T-helper 1 cell treated with Interleukin-12 subunit alpha and Interleukin-12 subunit beta and Interleukin-4 antibody, amounts not matched to agents 30 ng/mL and 1 ng/mL, for 36 hours (primary cell): ENCODE data around the gene ZNF791. TPM values are rescaled to one million over a fixed set of nuclear protein-coding genes. Genes with fewer than 3 reads are reported as not detected.
"Not testable (repeated sequence)": the region's sequence is repeated elsewhere in the genome, so short reads cannot be mapped to it uniquely, and the experiment has no call there.

ENCODE experiments used
- intact Hi-C: fragments of 100-400 bp; cut with micrococcal nuclease; formaldehyde crosslinking; loops from one replicate; pipeline ENCODE4 v1.15.1; 2024
- total RNA-seq: library from RNA; stranded (reverse); gene quantifications from 2 replicates; pipeline ENCODE4 v1.2.3, GENCODE V29; 2022

ZNF791 gene
- total RNA-seq, 1 donor from 2014 or later, result 34.3 TPM

- intact Hi-C loops, result no loop called here
Observed at GRCh38 chr19:12628040-12629022, 17.6 kb downstream of the ZNF791 start.

GRCh38 chr19:12629215-12629614 lies 18.5 kb downstream of the ZNF791 start:
- intact Hi-C loops, result no loop called here

GRCh38 chr19:12636631-12637030 lies 25.9 kb downstream of the ZNF791 start:
- intact Hi-C loops, result no loop called here

- intact Hi-C loops, result no loop called here
Observed at GRCh38 chr19:12638611-12639182, 28.0 kb downstream of the ZNF791 start.

- intact Hi-C loops, result loop anchor here (1.0 kb wide), 4 partner anchors 30 to 76 kb away; partner anchors contain the start of genes ZNF490 and ZNF791
Observed at GRCh38 chr19:12639901-12640613, 29.3 kb downstream of the ZNF791 start.

- intact Hi-C loops, result no loop called here
Observed at GRCh38 chr19:12641456-12641855, 30.7 kb downstream of the ZNF791 start.

GRCh38 chr19:12642506-12642905 lies 31.8 kb downstream of the ZNF791 start:
- intact Hi-C loops, result no loop called here

GRCh38 chr19:12643716-12644115 lies 33.0 kb downstream of the ZNF791 start:
- intact Hi-C loops, result not testable (repeated sequence)

GRCh38 chr19:12646551-12646950 lies 35.8 kb downstream of the ZNF791 start:
- intact Hi-C loops, result no loop called here

GRCh38 chr19:12647047-12647446 lies 36.3 kb downstream of the ZNF791 start:
- intact Hi-C loops, result no loop called here

- intact Hi-C loops, result no loop called here
Observed at GRCh38 chr19:12647490-12648071, 36.9 kb downstream of the ZNF791 start.

GRCh38 chr19:12648088-12648487 lies 37.4 kb downstream of the ZNF791 start:
- intact Hi-C loops, result no loop called here

- intact Hi-C loops, result no loop called here
Observed at GRCh38 chr19:12649941-12650340, 39.2 kb downstream of the ZNF791 start.

GRCh38 chr19:12652219-12652618 lies 41.5 kb downstream of the ZNF791 start:
- intact Hi-C loops, result no loop called here

GRCh38 chr19:12655546-12655945 lies 44.8 kb downstream of the ZNF791 start:
- intact Hi-C loops, result no loop called here

- intact Hi-C loops, result no loop called here
Observed at GRCh38 chr19:12656899-12657571, 46.3 kb downstream of the ZNF791 start.

GRCh38 chr19:12657966-12658365 lies 47.2 kb downstream of the ZNF791 start:
- intact Hi-C loops, result no loop called here

GRCh38 chr19:12660980-12661379 lies 50.3 kb downstream of the ZNF791 start:
- intact Hi-C loops, result no loop called here

- intact Hi-C loops, result loop anchor here (5.0 kb wide), 4 partner anchors 262 to 742 kb away; partner anchors contain the start of genes ZNF563 and ZNF799
Observed at GRCh38 chr19:12664406-12665280, 53.9 kb downstream of the ZNF791 start.

- intact Hi-C loops, result loop anchor here (5.0 kb wide), 4 partner anchors 263 to 743 kb away; partner anchors contain the start of genes ZNF563 and ZNF799
Observed at GRCh38 chr19:12665281-12665573, 54.5 kb downstream of the ZNF791 start.
